Astrocyte of the hippocampus (primary cell): ENCODE results near the gene FMC1.
"Not testable (repeated sequence)": the region's sequence is repeated elsewhere in the genome, so short reads cannot be mapped to it uniquely, and the experiment has no call there.

Source experiments
- DNase-seq: peaks from one replicate; pipeline ENCODE4 v3.0.0; 2011; ENCODE audit warnings: low read depth, low spot score

The FMC1 gene, protein sequence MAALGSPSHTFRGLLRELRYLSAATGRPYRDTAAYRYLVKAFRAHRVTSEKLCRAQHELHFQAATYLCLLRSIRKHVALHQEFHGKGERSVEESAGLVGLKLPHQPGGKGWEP

GRCh38 chr7:139341058-139341775 is at the start of gene FMC1:
TSS of gene FMC1 (plus strand) at chr7:139341337. CDS start at chr7:139341385, 48 bp downstream.
- DNase-seq: peak; percentile 96

DNA sequence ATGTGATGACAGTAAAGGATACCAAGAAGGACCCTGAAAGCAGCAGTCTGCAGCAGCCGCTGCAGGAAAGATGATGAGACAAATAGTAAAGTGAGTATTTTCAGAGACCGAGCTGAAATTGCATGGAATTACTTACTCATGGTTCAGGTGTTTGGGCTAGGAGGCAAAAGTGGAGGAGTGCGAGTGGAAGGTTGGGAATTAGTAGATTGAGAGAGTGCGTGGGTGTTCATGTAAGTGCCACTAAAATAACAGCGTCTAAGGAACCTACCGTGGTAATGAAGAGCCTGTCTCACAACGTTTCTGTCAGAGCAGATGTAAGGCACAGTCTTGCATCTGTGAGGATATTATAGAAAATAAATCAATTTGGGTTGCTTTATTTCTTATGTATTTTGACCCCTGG is 48.3 kb upstream of the FMC1 start:
- no peak for DNase-seq

GRCh38 chr7:139293534-139293933 is 47.6 kb upstream of the FMC1 start:
- DNase-seq: no peak

DNA sequence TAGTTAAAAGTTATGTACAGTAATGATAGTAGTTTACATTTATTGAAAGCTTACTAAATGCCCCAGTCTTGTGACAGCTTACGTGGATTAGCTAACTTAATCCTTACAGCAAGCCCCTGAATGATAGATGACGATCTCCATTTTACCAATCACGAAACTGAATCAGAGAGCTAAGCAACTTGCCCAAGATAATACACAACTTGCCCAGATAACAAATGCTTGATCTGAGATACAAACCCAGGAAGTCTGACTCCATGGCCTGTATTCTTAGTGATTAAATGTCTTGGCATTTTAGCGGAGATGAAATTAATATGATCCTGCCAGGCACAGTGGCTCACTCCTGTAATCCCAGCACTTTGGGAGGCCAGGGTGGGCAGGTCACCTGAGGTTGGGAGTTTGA is 46.9 kb upstream of the FMC1 start:
- DNase-seq: no peak

GRCh38 chr7:139294951-139295575 is 46.1 kb upstream of the FMC1 start:
- DNase-seq: no peak

DNA sequence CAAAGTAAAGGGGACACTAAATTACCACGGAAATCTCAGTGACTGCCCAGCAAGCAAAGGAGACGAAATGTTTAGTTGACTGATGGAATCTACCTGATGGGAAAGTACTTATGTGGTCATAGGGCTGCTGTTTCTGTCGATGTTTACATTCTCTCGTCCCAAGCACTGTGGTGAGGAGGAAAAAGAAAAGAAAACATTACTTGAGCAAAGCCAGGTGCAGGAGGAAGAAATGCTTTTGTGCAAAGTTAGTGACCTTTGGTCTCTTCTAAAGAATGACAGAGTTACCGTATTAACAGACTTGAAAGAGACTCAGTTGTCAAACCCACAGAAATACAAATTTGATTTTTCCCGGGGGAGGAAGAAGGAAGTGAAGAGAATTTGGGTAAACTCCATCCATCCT is 43.3 kb upstream of the FMC1 start:
- DNase-seq: no peak

- no peak for DNase-seq
These were observed 41.8 kb upstream of the FMC1 start for GRCh38 chr7:139299296-139299695.

- no peak for DNase-seq
These were observed 40.7 kb upstream of the FMC1 start for GRCh38 chr7:139300390-139300789.

GRCh38 chr7:139304517-139304916 is 36.6 kb upstream of the FMC1 start:
- DNase-seq: no peak

DNA sequence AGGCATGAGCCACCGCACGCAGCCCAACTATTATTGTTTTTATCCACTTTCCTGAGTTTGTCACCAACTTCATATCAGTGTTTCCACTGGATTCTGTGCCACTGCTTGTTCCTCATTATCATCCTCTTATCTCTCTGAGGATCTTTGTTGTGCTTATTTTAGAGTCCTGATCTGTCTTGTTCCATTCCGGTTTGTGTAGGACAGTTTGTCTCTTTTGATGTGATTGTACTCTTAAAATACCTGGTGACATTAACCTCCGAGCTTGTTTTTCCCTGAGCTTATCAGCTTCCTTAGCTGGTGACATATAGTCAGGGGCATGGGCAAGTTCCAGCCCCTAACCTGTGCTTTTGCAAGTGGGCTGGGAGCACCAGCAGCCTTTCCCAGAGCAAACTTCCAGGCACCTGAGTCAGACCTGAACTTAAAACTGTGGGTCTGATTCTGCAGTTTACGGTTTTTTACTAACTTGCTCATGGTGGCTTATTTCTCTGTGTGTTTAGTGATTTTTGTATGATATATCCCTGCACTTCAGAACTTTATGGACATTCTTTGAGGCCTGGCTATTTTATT is 23.1 kb upstream of the FMC1 start:
- no peak for DNase-seq

- no peak for DNase-seq
These were observed 19.9 kb upstream of the FMC1 start for GRCh38 chr7:139321071-139321745.

- DNase-seq: not testable (repeated sequence)
These were observed 16.4 kb upstream of the FMC1 start for GRCh38 chr7:139324709-139325108.

DNA sequence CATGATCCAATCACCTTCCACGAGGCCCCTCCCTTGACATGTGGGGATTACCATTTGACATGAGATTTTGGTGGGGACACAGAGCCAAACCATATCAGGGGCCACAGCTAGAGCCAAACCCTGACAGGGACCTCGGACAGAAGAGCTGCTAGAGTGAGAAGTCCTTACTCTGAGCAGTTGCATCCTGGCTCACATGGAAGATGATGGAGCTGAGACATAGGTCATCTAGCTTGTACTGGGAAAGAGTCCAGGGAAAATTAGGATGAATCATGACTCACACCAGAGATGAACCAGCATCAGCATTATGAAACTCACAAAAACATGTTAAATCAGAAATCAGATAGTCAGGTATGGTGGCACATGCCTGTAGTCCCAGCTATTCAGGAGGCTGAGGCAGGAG is 12.8 kb upstream of the FMC1 start:
- DNase-seq: peak; percentile 30

DNA sequence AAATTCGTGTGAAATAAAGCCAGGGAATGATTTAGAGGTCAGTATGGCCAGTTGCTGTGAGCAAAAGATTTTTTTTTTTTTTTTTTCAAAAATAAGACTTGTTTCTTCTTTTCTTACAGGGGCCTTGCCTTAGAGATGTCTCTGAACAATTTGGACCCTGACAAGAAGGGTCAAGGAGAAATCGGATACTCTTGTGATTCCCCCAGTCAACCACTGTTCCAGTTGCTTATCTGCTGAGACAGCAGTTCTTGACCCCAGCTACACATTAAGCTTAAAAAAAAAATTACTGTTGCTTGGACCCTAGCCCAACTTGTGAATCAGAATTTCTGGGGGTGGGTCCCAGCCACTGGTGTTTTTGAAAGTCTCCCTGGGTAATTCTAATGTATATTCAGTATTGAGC is 12.0 kb upstream of the FMC1 start:
- DNase-seq: no peak

- DNase-seq: no peak
These were observed 10.7 kb upstream of the FMC1 start for GRCh38 chr7:139330333-139331030.

DNA sequence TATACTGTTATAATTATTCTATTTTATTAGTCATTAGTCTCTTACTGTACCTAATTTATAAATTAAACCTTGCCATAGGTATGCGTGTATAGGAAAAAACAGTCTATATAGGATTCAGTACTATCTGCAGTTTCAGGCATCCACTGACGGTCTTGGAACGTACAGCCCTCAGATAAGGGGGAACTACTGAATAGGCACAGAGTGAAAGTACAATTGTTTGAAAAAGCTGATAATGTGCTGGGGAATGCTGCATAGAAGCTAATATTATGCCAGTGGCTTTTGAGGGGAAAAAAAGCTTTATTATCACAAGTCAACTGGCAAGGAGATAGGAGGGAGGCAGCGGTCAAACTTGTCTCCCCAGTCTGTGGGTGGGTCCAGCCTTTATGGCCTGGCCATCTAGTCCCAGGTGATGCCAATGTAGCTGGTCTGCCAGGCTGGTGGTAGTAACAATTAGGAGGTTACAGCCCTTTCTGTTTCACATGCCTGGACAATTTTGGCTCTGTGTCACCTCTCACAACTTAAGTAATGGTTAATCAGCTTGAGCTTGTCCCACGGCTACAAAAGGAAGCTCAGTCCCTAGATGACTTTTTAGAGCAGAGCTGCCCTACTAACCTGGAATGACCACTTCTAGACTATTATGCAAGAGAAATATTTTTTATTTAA is 8.3 kb upstream of the FMC1 start:
- no peak for DNase-seq

DNA sequence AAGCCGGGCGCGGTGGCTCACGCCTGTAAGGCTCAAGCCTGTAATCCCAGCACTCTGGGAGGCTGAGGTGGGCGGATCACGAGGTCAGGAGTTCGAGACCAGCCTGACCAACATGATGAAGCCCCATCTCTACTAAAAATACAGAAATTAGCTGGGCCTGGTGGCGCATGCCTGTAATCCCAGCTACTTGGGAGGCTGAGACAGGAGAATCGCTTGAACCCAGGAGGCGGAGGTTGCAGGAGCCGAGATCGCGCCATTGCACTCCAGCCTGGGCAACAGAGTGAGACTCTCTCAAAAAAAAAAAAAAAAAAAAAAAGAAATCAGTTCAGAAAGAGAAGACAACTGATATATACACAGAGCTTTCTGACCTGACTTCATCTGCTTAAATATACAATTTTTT is 7.7 kb upstream of the FMC1 start:
- DNase-seq: not testable (repeated sequence)

- DNase-seq: no peak
These were observed 6.6 kb upstream of the FMC1 start for GRCh38 chr7:139334399-139335150.

DNA sequence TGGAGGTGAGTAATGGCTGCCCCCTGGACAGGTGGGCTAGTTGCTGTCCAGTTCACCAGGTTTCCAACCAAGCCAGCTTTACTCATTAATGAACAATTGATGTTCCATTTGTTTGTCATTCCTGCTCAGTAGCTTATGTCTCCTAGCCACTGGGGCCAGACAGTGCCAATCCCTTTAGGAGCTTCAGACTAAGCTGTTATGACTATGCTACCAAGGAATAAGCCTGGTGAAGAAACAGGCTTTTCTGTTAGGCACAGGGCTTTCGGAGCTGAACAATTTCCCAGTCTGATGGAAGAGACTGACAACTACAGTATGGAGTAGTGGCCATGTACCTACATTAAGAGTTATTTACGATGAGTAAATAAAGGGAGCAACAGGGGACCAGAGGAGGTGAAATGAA is 2.1 kb upstream of the FMC1 start:
- no peak for DNase-seq

DNA sequence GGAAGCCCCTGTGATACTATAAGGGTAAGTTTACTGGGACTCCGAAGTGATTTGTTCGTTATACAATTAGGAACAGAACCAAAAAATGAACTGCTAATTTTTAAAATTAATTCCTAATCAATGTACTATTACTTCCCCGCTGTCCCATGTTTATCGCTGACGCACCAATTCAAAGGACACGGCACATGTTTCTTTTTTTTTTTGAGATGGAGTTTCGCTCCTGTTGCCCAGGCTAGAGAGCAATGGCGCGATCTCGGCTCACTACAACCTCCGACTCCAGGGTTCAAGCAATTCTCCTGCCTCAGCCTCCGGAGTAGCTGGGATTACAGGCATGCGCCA is 1.5 kb upstream of the FMC1 start:
- no peak for DNase-seq
